SKM-1 (cell line): Measurements from ENCODE around the gene OR4F6.
"Not testable (repeated sequence)": the region's sequence is repeated elsewhere in the genome, so short reads cannot be mapped to it uniquely, and the experiment has no call there.

Source experiments
- DNase-seq: peaks from one replicate; lab custom pipeline; 2025; ENCODE audit not compliant: unreplicated experiment; lab: John Stamatoyannopoulos, UW

OR4F6 gene

GRCh38 chr15:101803209-101803608 is at the start of gene OR4F6:
Gene OR4F6 (plus strand): TSS chr15:101803509. CDS start chr15:101805720, 2,211 bp downstream.
- no peak for DNase-seq

GRCh38 chr15:101764669-101765339 is 38.5 kb upstream of the OR4F6 start:
- not testable (repeated sequence) for DNase-seq

GRCh38 chr15:101765340-101765671 is 38.0 kb upstream of the OR4F6 start:
- DNase-seq: not testable (repeated sequence)

- DNase-seq: no peak
Measured at GRCh38 chr15:101765772-101766456, 37.4 kb upstream of the OR4F6 start.

GRCh38 chr15:101767083-101767640 is 36.1 kb upstream of the OR4F6 start:
- not testable (repeated sequence) for DNase-seq

- DNase-seq: no peak
Measured at GRCh38 chr15:101772921-101773320, 30.4 kb upstream of the OR4F6 start.

- no peak for DNase-seq
Measured at GRCh38 chr15:101773496-101774100, 29.7 kb upstream of the OR4F6 start.

- no peak for DNase-seq
Measured at GRCh38 chr15:101775136-101775535, 28.2 kb upstream of the OR4F6 start.

GRCh38 chr15:101778576-101778975 is 24.7 kb upstream of the OR4F6 start:
- DNase-seq: not testable (repeated sequence)

- DNase-seq: not testable (repeated sequence)
Measured at GRCh38 chr15:101780225-101780624, 23.1 kb upstream of the OR4F6 start.

- no peak for DNase-seq
Measured at GRCh38 chr15:101781928-101782327, 21.4 kb upstream of the OR4F6 start.

- DNase-seq: no peak
Measured at GRCh38 chr15:101784644-101785043, 18.7 kb upstream of the OR4F6 start.

- DNase-seq: not testable (repeated sequence)
Measured at GRCh38 chr15:101786422-101786821, 16.9 kb upstream of the OR4F6 start.

- DNase-seq: not testable (repeated sequence)
Measured at GRCh38 chr15:101788001-101788400, 15.3 kb upstream of the OR4F6 start.

GRCh38 chr15:101788503-101789269 is 14.6 kb upstream of the OR4F6 start:
- DNase-seq: not testable (repeated sequence)

- DNase-seq: not testable (repeated sequence)
Measured at GRCh38 chr15:101790748-101791147, 12.6 kb upstream of the OR4F6 start.

- DNase-seq: not testable (repeated sequence)
Measured at GRCh38 chr15:101793981-101794380, 9.3 kb upstream of the OR4F6 start.

GRCh38 chr15:101795455-101795854 is 7.9 kb upstream of the OR4F6 start:
- no peak for DNase-seq

GRCh38 chr15:101799665-101800064 is 3.6 kb upstream of the OR4F6 start:
- DNase-seq: no peak

GRCh38 chr15:101801048-101801447 is 2.3 kb upstream of the OR4F6 start:
- DNase-seq: no peak

GRCh38 chr15:101803676-101804075 is 367 bp downstream of the OR4F6 start:
- DNase-seq: no peak
